Lower leg skin (tissue), 4 donors: ENCODE measurements around the gene NKAIN1. TPM values are rescaled to one million over a fixed set of nuclear protein-coding genes. Genes with fewer than 3 reads are reported as not detected.

Source experiments
- DNase-seq, 2 donors: peaks; one replicate each; pipeline ENCODE4 v3.0.0-alpha.2; 2019; ENCODE audit warnings: low spot score in 2 of 2
- H3K4me3 ChIP-seq: fragments of 200-600 bp; sonication (generic); 2 replicates; pipeline ENCODE4 v1.5.1; 2017; ENCODE audit warnings: mild to moderate bottlenecking, low read depth; ENCODE audit not compliant: poor library complexity, severe bottlenecking
- POLR2A ChIP-seq, 2 donors: fragments of 450-650 bp; IDR thresholded peaks; one replicate each; pipeline ENCODE4 v1.6.1; 2016 to 2017; ENCODE audit warnings: antibody characterized with exemption in 2 of 2, mild to moderate bottlenecking in 1 of 2, moderate library complexity in 1 of 2
- WGBS, 2 donors: methylation state at CpG; one replicate each; pipeline ENCODE4 v1.1.5; 2018; 5-methylcytosine and 5-hydroxymethylcytosine counted together
- intact Hi-C: fragments of 100-400 bp; cut with DNase I; formaldehyde crosslinking; loops from one replicate; pipeline ENCODE4 v1.15.0; 2023; ENCODE audit warnings: low total_unique reads
- total RNA-seq, 4 donors: library from RNA; depleted of rRNA; stranded (reverse); fragments of >200 nt; gene quantifications; one replicate each; pipeline ENCODE4 v1.1.0, GENCODE V29; 2016
- TF ChIP-seq, protein P1 (sequence below), 3 donors: fragments of 450-650 bp; IDR thresholded peaks; one replicate each; pipeline ENCODE4 v1.5.1; 2016; ENCODE audit warnings: antibody characterized with exemption in 3 of 3, mild to moderate bottlenecking in 3 of 3, moderate library complexity in 2 of 3

The NKAIN1 gene
- total RNA-seq, 4 donors from 2014 or later = 0.46 to 1.4 (median 0.91) TPM

DNA sequence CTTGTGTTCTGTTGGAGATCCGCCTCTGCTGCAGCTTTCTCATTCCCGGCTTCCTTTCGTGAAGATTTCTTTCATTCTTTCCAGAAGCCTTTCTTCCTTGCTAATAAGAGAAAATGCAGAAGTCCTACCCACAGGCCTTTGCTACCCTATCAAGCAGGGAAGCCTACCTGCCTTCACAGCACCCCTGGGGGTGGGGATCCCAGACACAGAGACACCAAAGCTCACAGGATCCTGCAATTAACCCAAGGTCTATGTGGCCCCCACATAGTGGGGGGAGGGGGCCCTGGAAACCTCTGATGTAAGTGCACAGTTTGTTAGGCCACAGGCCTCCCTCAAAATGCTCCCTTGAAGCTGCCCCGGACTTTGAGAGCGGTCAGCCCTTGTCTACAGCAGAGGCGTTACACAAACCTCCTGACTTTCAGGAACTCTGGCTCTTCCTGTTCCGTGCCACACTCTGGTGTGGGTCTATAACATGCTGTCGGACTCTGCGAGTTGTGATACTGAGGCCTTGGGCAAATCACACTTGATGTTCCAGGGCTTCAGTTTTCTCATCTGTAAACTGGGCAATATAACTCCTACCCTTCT lies 31.2 kb downstream of the NKAIN1 start:
- DNase-seq = no peak
- H3K4me3 ChIP-seq = no peak overlapping the region
- intact Hi-C loops = no loop called here
- 82 to 87% methylated on average over 9 of the region's 9 CpGs for WGBS, 2 donors
- TF ChIP-seq, protein P1, sequence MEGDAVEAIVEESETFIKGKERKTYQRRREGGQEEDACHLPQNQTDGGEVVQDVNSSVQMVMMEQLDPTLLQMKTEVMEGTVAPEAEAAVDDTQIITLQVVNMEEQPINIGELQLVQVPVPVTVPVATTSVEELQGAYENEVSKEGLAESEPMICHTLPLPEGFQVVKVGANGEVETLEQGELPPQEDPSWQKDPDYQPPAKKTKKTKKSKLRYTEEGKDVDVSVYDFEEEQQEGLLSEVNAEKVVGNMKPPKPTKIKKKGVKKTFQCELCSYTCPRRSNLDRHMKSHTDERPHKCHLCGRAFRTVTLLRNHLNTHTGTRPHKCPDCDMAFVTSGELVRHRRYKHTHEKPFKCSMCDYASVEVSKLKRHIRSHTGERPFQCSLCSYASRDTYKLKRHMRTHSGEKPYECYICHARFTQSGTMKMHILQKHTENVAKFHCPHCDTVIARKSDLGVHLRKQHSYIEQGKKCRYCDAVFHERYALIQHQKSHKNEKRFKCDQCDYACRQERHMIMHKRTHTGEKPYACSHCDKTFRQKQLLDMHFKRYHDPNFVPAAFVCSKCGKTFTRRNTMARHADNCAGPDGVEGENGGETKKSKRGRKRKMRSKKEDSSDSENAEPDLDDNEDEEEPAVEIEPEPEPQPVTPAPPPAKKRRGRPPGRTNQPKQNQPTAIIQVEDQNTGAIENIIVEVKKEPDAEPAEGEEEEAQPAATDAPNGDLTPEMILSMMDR (IDR thresholded peaks at IDR 0.05) = no peak
- no peak for TF ChIP-seq POLR2A (IDR thresholded peaks at IDR 0.05)

- intact Hi-C loops = no loop called here
- H3K4me3 ChIP-seq = no peak overlapping the region
- WGBS, 2 donors = 79 to 81% methylated on average over 5 of the region's 5 CpGs
- no peak for DNase-seq
- no peak for TF ChIP-seq POLR2A (IDR thresholded peaks at IDR 0.05)
- TF ChIP-seq, protein P1 (IDR thresholded peaks at IDR 0.05) = no peak
These were observed 32.1 kb downstream of the NKAIN1 start for GRCh38 chr1:31207569-31207968.

- TF ChIP-seq, protein P1 (IDR thresholded peaks at IDR 0.05) = no peak
- no peak for TF ChIP-seq POLR2A (IDR thresholded peaks at IDR 0.05)
- DNase-seq = no peak
- intact Hi-C loops = no loop called here
- H3K4me3 ChIP-seq = no peak overlapping the region
- 87 to 88% methylated on average over 3 of the region's 3 CpGs for WGBS, 2 donors
These were observed 32.6 kb downstream of the NKAIN1 start for GRCh38 chr1:31207046-31207445.

DNA sequence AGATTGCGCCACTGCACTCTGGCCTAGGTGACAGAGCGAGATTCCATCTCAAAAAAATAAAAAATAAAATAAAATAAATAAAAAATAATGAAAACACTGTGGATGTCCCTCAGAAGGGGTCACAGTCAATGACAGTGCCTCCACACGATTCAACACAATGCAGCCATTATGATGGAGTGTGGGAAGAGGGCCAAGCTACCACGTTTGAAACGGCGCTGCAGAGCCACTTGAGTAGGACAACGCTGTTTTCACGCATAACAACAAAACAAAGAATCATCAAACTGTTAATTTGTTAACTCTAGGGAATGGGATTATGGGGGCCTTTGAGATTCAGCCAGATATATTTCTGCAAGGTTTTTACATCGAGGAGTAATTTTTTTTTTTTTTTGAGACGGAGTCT lies 36.5 kb downstream of the NKAIN1 start:
- 74 to 76% methylated on average over 10 of the region's 10 CpGs for WGBS, 2 donors
- no peak for DNase-seq
- intact Hi-C loops = no loop called here

GRCh38 chr1:31201931-31202360 lies 37.7 kb downstream of the NKAIN1 start:
- no peak overlapping the region for H3K4me3 ChIP-seq
- 79 to 80% methylated on average over 5 of the region's 5 CpGs for WGBS, 2 donors
- no peak for DNase-seq
- intact Hi-C loops = no loop called here
- TF ChIP-seq, protein P1 (IDR thresholded peaks at IDR 0.05) = no peak
- no peak for TF ChIP-seq POLR2A (IDR thresholded peaks at IDR 0.05)

More for the DNA sequence above, 36.5 kb downstream of the NKAIN1 start:
- TF ChIP-seq POLR2A (IDR thresholded peaks at IDR 0.05) = no peak
- TF ChIP-seq, protein P1 (IDR thresholded peaks at IDR 0.05) = no peak
- no peak overlapping the region for H3K4me3 ChIP-seq

- TF ChIP-seq, protein P1 (IDR thresholded peaks at IDR 0.05) = no peak
- TF ChIP-seq POLR2A (IDR thresholded peaks at IDR 0.05) = no peak
- intact Hi-C loops = no loop called here
- DNase-seq = no peak
- H3K4me3 ChIP-seq = no peak overlapping the region
- WGBS, 2 donors = 67 to 69% methylated on average over 22 of the region's 22 CpGs
These were observed 39.7 kb downstream of the NKAIN1 start for GRCh38 chr1:31199949-31200348.
